HCT116 (cell line): Measurements from ENCODE around the gene CDH13. TPM values are rescaled to one million over a fixed set of nuclear protein-coding genes. Genes with fewer than 3 reads are reported as not detected.

Experiments used
- ATAC-seq: fragments of 200-7000 bp; cut with Tn5 transposase; 2 replicates; pipeline ENCODE4 v1.9.1; 2020; ENCODE audit warnings: mild to moderate bottlenecking, moderate library complexity
- BruUV-seq: library from RNA; stranded (reverse); fragments of 400-500 nt; replicated peaks from 2 replicates; lab custom pipeline; 2021; lab: Mats Ljungman, UMichigan
- CTCF ChIA-PET: fragments of 300-600 bp; sonication (Branson Sonifier 250); formaldehyde crosslinking; loops from one replicate; lab custom pipeline; 2021; ENCODE audit warnings: antibody characterized with exemption; lab: Charles Lee
- POLR2A ChIA-PET: fragments of 300-600, 350-600 bp; sonication (Branson Sonifier 250); formaldehyde crosslinking; loops from one replicate; lab custom pipeline; 2021; ENCODE audit warnings: antibody characterized with exemption; lab: Charles Lee
- RAD21 ChIA-PET, 2 experiments: fragments of 300-600 bp; sonication (Branson Sonifier 250); formaldehyde crosslinking; loops; one replicate each; lab custom pipeline; 2023; ENCODE audit warnings: low total read pairs in 2 of 2; ENCODE audit not compliant: uncharacterized antibody in 2 of 2, unreplicated experiment in 2 of 2, low non-redundant PET in 1 of 2; lab: Charles Lee
- DNase-seq: peaks from one replicate; pipeline ENCODE4 v3.0.0-alpha.2; 2010; ENCODE audit warnings: low read depth, low spot score
- H2AFZ ChIP-seq: fragments of 200-600 bp; shearing (Covaris generic), sonication (generic); 2 replicates; pipeline ENCODE4 v1.6.1; 2017; ENCODE audit warnings: low read depth, mixed run types, mixed read lengths, antibody characterized with exemption, low read length; ENCODE audit not compliant: poor library complexity, severe bottlenecking
- H3K27ac ChIP-seq: 2 replicates; pipeline ENCODE4 v1.5.1; 2012; ENCODE audit warnings: low read depth, low read length
- H3K27me3 ChIP-seq: fragments of 200-600 bp; sonication (generic); 2 replicates; pipeline ENCODE4 v1.6.1; 2016; ENCODE audit warnings: mixed run types, low read length, mixed read lengths; ENCODE audit not compliant: insufficient read depth
- H3K36me3 ChIP-seq, 2 experiments: fragments of 200-500 bp in 1 of 2; fragments of 200-600 bp in 1 of 2; sonication (Bioruptor generic) in 1 of 2; sonication (generic) in 1 of 2; 2 replicates each; pipeline versions ENCODE4 v1.5.1 to v1.6.1; 2014 to 2016; ENCODE audit warnings: low read length in 2 of 2, inconsistent platforms in 1 of 2, mixed read lengths in 1 of 2, mixed run types in 1 of 2; ENCODE audit not compliant: insufficient read depth in 2 of 2, control insufficient read depth in 1 of 2
- H3K4me1 ChIP-seq, 2 experiments: fragments of 200-600 bp in 1 of 2; sonication (generic) in 1 of 2; 2 replicates each; pipeline versions ENCODE4 v1.5.1 to v1.6.1; 2012 to 2017; ENCODE audit warnings: low read length in 2 of 2, inconsistent platforms in 1 of 2, mild to moderate bottlenecking in 1 of 2, mixed read lengths in 1 of 2, mixed run types in 1 of 2, moderate library complexity in 1 of 2; ENCODE audit not compliant: insufficient read depth in 2 of 2, control insufficient read depth in 1 of 2
- H3K4me2 ChIP-seq: fragments of 200-600 bp; sonication (generic); 2 replicates; pipeline ENCODE4 v1.6.1; 2017; ENCODE audit warnings: mixed run types, low read length, mixed read lengths
- H3K4me3 ChIP-seq, 2 experiments: fragments of 200-600 bp in 1 of 2; sonication (generic) in 1 of 2; replicated peaks in 1 of 2; 2 replicates each; pipeline ENCODE4 v1.5.1; 2011 to 2016; ENCODE audit warnings: low read length in 2 of 2, control low read depth in 1 of 2, low read depth in 1 of 2, mild to moderate bottlenecking in 1 of 2, mixed read lengths in 1 of 2, mixed run types in 1 of 2
- H3K79me2 ChIP-seq: fragments of 200-600 bp; sonication (generic); 2 replicates; pipeline ENCODE4 v1.6.1; 2017; ENCODE audit warnings: mild to moderate bottlenecking, mixed run types, low read length, moderate library complexity, mixed read lengths; ENCODE audit not compliant: insufficient read depth
- H3K9ac ChIP-seq: fragments of 200-600 bp; sonication (generic); 2 replicates; pipeline ENCODE4 v1.6.1; 2016; ENCODE audit warnings: low read length, mixed read lengths
- H3K9me2 ChIP-seq: fragments of 200-600 bp; sonication (generic), shearing (Covaris generic); 2 replicates; pipeline ENCODE4 v1.6.1; 2017; ENCODE audit warnings: mixed run types, mild to moderate bottlenecking, moderate library complexity; ENCODE audit not compliant: insufficient read depth
- H3K9me3 ChIP-seq, 2 experiments: fragments of 200-500 bp in 1 of 2; fragments of 200-600 bp in 1 of 2; sonication (Bioruptor generic) in 1 of 2; sonication (generic) in 1 of 2; 2 replicates each; pipeline ENCODE4 v1.6.1; 2014 to 2017; ENCODE audit warnings: low read length in 2 of 2, mixed read lengths in 2 of 2, inconsistent platforms in 1 of 2, low read depth in 1 of 2, mild to moderate bottlenecking in 1 of 2, mixed run types in 1 of 2, moderate library complexity in 1 of 2; ENCODE audit not compliant: control insufficient read depth in 1 of 2, insufficient read depth in 1 of 2
- H4K20me1 ChIP-seq: fragments of 200-600 bp; sonication (generic), shearing (Covaris generic); 2 replicates; pipeline ENCODE4 v1.6.1; 2017; ENCODE audit warnings: mixed run types, mild to moderate bottlenecking, moderate library complexity; ENCODE audit not compliant: insufficient read depth
- CBX3 ChIP-seq: IDR thresholded peaks from 2 replicates; pipeline ENCODE4 v1.6.1; 2012; ENCODE audit warnings: low read depth
- CEBPB ChIP-seq: IDR thresholded peaks from 2 replicates; pipeline ENCODE4 v1.6.1; 2012; ENCODE audit warnings: low read depth
- ELF1 ChIP-seq: IDR thresholded peaks from 2 replicates; pipeline ENCODE4 v1.6.1; 2012; ENCODE audit warnings: low read depth, borderline replicate concordance
- FOSL1 ChIP-seq: IDR thresholded peaks from 2 replicates; pipeline ENCODE4 v1.6.1; 2012; ENCODE audit warnings: low read depth
- POLR2A ChIP-seq: IDR thresholded peaks from 2 replicates; pipeline ENCODE4 v1.7.0; 2011; ENCODE audit warnings: borderline replicate concordance; ENCODE audit not compliant: insufficient read depth, insufficient read length; ENCODE audit errors: extremely low read depth
- POLR2AphosphoS5 ChIP-seq: IDR thresholded peaks from 2 replicates; pipeline ENCODE4 v1.6.1; 2011; ENCODE audit warnings: mild to moderate bottlenecking, low read depth, low read length, moderate library complexity
- SIN3A ChIP-seq: IDR thresholded peaks from 2 replicates; pipeline ENCODE4 v1.6.1; 2012; ENCODE audit warnings: low read depth
- SRF ChIP-seq: IDR thresholded peaks from 2 replicates; pipeline ENCODE4 v1.6.1; 2012; ENCODE audit warnings: low read depth
- ZFX ChIP-seq: fragments of 450-650 bp; IDR thresholded peaks from 2 replicates; pipeline ENCODE4 v1.6.1; 2017
- ZNF274 ChIP-seq: fragments of 200-500 bp; sonication (Bioruptor generic); IDR thresholded peaks from 2 replicates; pipeline ENCODE4 v1.6.1; 2014; ENCODE audit warnings: mild to moderate bottlenecking, low read depth, low read length, inconsistent platforms
- intact Hi-C: fragments of 100-400 bp; cut with micrococcal nuclease; formaldehyde crosslinking; loops from 2 replicates; pipeline ENCODE4 v1.10.0; 2022
- total RNA-seq: library from RNA; stranded (reverse); gene quantifications from one replicate; pipeline ENCODE4 v1.2.1, GENCODE V29; 2021; ENCODE audit not compliant: unreplicated experiment
- TF ChIP-seq, protein P1 (sequence below), 3 experiments: fragments of 200-600 bp in 1 of 3; sonication (generic) in 1 of 3; IDR thresholded peaks in 2 of 3; conservative IDR thresholded peaks in 1 of 3; 2 replicates each; pipeline ENCODE4 v1.5.1; 2012 to 2017; ENCODE audit warnings: low read depth in 2 of 3, low read length in 2 of 3, antibody characterized with exemption in 1 of 3, borderline replicate concordance in 1 of 3, control low read depth in 1 of 3, mild to moderate bottlenecking in 1 of 3, mixed read lengths in 1 of 3, mixed run types in 1 of 3, moderate library complexity in 1 of 3; ENCODE audit not compliant: insufficient read depth in 1 of 3
- TF ChIP-seq, protein P2 (sequence below): IDR thresholded peaks from 2 replicates; pipeline ENCODE4 v1.6.1; 2012; ENCODE audit warnings: low read depth
- TF ChIP-seq, protein P3 (sequence below): IDR thresholded peaks from 2 replicates; pipeline ENCODE4 v1.6.1; 2012

Gene CDH13
- total RNA-seq, 1 experiment from 2014 or later: not detected

DNA sequence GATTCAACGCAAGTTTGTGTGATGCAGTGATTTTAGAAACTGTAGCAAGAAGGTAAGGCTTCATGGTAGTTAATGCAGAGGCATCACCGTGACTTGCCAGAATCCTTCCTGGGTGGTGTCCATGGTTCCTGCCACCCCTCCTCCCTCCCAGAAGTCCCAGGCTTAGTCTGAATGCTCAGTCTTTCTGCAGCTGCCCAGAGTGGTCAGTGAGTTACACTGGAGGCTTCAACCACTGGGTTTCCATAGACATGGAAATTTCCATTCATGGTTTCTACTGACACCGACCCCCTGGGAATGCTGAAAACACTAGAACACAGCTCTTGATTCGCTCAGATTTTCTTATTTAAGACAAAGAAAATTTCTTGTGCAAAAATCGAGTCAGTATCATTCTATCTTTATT lies 1021.6 kb downstream of the CDH13 start:
- CTCF ChIA-PET: no interaction called here
- intact Hi-C loops: no loop called here
- H3K27me3 ChIP-seq: peaks cover 27% of the 10 kb centered on the region
- POLR2A ChIA-PET: no interaction called here
- DNase-seq (no peak), ATAC-seq (no peak)
- BruUV-seq: no TSS peak
- no peaks in the 10 kb centered on the region for H3K4me1 ChIP-seq
- H3K27ac ChIP-seq: no peak overlapping the region
- no peak overlapping the region for H3K4me2 ChIP-seq
- H4K20me1 ChIP-seq: no peaks in the 10 kb centered on the region
- H3K4me3 ChIP-seq: no peak overlapping the region
- no peaks in the 10 kb centered on the region for H3K79me2 ChIP-seq
- no peaks in the 10 kb centered on the region for H3K9me2 ChIP-seq
- TF ChIP-seq POLR2AphosphoS5 (no peak), ELF1 (no peak), SIN3A (no peak), FOSL1 (no peak), CEBPB (no peak), ZNF274 (no peak)
- H3K9ac ChIP-seq: no peak overlapping the region
- H2AFZ ChIP-seq: no peak overlapping the region
- RAD21 ChIA-PET: no interaction called here
- no peaks in the 10 kb centered on the region for H3K36me3 ChIP-seq
- H3K9me3 ChIP-seq: no peaks in the 10 kb centered on the region

DNA sequence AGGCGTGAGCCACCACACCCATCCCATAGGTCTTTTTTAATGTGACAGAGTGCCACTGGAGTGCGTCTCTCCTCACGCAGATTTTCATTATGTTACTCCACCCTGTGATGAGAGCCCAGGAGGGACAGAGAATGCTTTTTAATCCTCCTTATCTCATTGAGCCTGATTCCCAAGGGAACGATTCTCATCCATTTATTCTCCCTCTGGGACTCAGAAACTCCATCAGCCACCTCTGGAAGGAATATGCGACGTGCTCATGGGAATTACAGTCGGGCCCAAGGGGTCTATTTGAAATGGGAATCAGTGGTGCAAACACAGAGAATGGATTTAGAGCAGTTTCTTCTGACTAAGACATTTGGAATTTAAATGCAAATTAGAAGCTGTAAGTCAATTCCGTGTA lies 1025.1 kb downstream of the CDH13 start:
- H3K27me3 ChIP-seq: peaks cover 38% of the 10 kb centered on the region
- no peaks in the 10 kb centered on the region for H3K79me2 ChIP-seq
- ChIA-PET RAD21 (no interaction called here), CTCF (no interaction called here), POLR2A (no interaction called here)
- intact Hi-C loops: no loop called here
- no peaks in the 10 kb centered on the region for H4K20me1 ChIP-seq
- ATAC-seq (no peak), DNase-seq (no peak)
- no peaks in the 10 kb centered on the region for H3K9me3 ChIP-seq
- H3K4me1 ChIP-seq: no peaks in the 10 kb centered on the region
- H3K4me2 ChIP-seq: no peak overlapping the region
- H3K9me2 ChIP-seq: no peaks in the 10 kb centered on the region
- no peak overlapping the region for H3K9ac ChIP-seq
- no peak overlapping the region for H3K4me3 ChIP-seq
- H3K36me3 ChIP-seq: no peaks in the 10 kb centered on the region
- no TSS peak for BruUV-seq
- H2AFZ ChIP-seq: no peak overlapping the region
- no peak overlapping the region for H3K27ac ChIP-seq
- TF ChIP-seq ZFX: no peak
- no peak for TF ChIP-seq SRF
- no peak for TF ChIP-seq POLR2A
- TF ChIP-seq, protein P1, sequence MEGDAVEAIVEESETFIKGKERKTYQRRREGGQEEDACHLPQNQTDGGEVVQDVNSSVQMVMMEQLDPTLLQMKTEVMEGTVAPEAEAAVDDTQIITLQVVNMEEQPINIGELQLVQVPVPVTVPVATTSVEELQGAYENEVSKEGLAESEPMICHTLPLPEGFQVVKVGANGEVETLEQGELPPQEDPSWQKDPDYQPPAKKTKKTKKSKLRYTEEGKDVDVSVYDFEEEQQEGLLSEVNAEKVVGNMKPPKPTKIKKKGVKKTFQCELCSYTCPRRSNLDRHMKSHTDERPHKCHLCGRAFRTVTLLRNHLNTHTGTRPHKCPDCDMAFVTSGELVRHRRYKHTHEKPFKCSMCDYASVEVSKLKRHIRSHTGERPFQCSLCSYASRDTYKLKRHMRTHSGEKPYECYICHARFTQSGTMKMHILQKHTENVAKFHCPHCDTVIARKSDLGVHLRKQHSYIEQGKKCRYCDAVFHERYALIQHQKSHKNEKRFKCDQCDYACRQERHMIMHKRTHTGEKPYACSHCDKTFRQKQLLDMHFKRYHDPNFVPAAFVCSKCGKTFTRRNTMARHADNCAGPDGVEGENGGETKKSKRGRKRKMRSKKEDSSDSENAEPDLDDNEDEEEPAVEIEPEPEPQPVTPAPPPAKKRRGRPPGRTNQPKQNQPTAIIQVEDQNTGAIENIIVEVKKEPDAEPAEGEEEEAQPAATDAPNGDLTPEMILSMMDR (IDR thresholded peaks at IDR 0.05 in 2 of 3, conservative IDR thresholded peaks at IDR 0.05 in 1 of 3; ENCODE audit: borderline replicate concordance in 1 of 3, insufficient read depth in 1 of 3, low read depth in 2 of 3, low read length in 2 of 3): no peak
- TF ChIP-seq, protein P2, sequence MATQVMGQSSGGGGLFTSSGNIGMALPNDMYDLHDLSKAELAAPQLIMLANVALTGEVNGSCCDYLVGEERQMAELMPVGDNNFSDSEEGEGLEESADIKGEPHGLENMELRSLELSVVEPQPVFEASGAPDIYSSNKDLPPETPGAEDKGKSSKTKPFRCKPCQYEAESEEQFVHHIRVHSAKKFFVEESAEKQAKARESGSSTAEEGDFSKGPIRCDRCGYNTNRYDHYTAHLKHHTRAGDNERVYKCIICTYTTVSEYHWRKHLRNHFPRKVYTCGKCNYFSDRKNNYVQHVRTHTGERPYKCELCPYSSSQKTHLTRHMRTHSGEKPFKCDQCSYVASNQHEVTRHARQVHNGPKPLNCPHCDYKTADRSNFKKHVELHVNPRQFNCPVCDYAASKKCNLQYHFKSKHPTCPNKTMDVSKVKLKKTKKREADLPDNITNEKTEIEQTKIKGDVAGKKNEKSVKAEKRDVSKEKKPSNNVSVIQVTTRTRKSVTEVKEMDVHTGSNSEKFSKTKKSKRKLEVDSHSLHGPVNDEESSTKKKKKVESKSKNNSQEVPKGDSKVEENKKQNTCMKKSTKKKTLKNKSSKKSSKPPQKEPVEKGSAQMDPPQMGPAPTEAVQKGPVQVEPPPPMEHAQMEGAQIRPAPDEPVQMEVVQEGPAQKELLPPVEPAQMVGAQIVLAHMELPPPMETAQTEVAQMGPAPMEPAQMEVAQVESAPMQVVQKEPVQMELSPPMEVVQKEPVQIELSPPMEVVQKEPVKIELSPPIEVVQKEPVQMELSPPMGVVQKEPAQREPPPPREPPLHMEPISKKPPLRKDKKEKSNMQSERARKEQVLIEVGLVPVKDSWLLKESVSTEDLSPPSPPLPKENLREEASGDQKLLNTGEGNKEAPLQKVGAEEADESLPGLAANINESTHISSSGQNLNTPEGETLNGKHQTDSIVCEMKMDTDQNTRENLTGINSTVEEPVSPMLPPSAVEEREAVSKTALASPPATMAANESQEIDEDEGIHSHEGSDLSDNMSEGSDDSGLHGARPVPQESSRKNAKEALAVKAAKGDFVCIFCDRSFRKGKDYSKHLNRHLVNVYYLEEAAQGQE: no peak
- TF ChIP-seq, protein P3, sequence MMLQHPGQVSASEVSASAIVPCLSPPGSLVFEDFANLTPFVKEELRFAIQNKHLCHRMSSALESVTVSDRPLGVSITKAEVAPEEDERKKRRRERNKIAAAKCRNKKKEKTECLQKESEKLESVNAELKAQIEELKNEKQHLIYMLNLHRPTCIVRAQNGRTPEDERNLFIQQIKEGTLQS: no peak
- TF ChIP-seq CEBPB: no peak
- TF ChIP-seq CBX3: no peak
